Left ventricle myocardium inferior (tissue), 1 donor: Measurements from ENCODE around the gene TAS2R46. TPM values are rescaled to one million over a fixed set of nuclear protein-coding genes. Genes with fewer than 3 reads are reported as not detected.
"Not testable (repeated sequence)": the region's sequence is repeated elsewhere in the genome, so short reads cannot be mapped to it uniquely, and the experiment has no call there.

ENCODE experiments used
- DNase-seq: peaks from one replicate; pipeline ENCODE4 v3.0.0-alpha.2; 2020
- H3K27ac ChIP-seq: fragments of 200-600 bp; replicated peaks from 2 replicates; pipeline ENCODE4 v1.8.0; 2021
- H3K27me3 ChIP-seq: fragments of 200-600 bp; 2 replicates; pipeline ENCODE4 v1.8.0; 2021; ENCODE audit warnings: low read depth
- H3K36me3 ChIP-seq: fragments of 200-600 bp; 2 replicates; pipeline ENCODE4 v1.8.0; 2021
- H3K4me1 ChIP-seq: fragments of 200-600 bp; 2 replicates; pipeline ENCODE4 v1.8.0; 2021
- H3K4me3 ChIP-seq: fragments of 200-600 bp; 2 replicates; pipeline ENCODE4 v1.8.0; 2021; ENCODE audit warnings: mild to moderate bottlenecking, moderate library complexity
- H3K9me3 ChIP-seq: fragments of 200-600 bp; replicated peaks from 2 replicates; pipeline ENCODE4 v1.8.0; 2021
- CTCF ChIP-seq: fragments of 200-600 bp; IDR thresholded peaks from 2 replicates; pipeline ENCODE4 v1.8.0; 2021; ENCODE audit warnings: antibody characterized with exemption, mild to moderate bottlenecking, borderline replicate concordance
- intact Hi-C: fragments of 100-400 bp; cut with micrococcal nuclease; formaldehyde crosslinking; loops from one replicate; pipeline ENCODE4 v1.11.0; 2022
- long read RNA-seq: library from polyadenylated mRNA; unstranded; transcript quantifications from one replicate; pipeline ENCODE4 v2.0.0, GENCODE V29; 2021
- total RNA-seq: library from RNA; stranded (reverse); fragmentation: NEBNext Ultra II Directional; extraction: Animal tissue kit (Norgen Biotek cat#: 25700); gene quantifications from one replicate; pipeline ENCODE4 v1.2.1, GENCODE V29; 2021
- donor health status: DM: no; HTN: yes; CAD: no; lungs with severe emphysema.

TAS2R46 gene
- total RNA-seq, result 0.30 TPM
- long read RNA-seq, result 0 reads

GRCh38 chr12:11062194-11062593 is at the start of gene TAS2R46:
Gene TAS2R46 (minus strand): TSS chr12:11062294. CDS start chr12:11062294, 0 bp downstream.
- H3K36me3 ChIP-seq, intact Hi-C loops, DNase-seq, H3K4me3 ChIP-seq, H3K27ac ChIP-seq, H3K9me3 ChIP-seq, H3K4me1 ChIP-seq, H3K27me3 ChIP-seq: not testable (repeated sequence)

GRCh38 chr12:11111213-11111612 is 49.1 kb upstream of the TAS2R46 start:
- H3K4me1 ChIP-seq, intact Hi-C loops, H3K36me3 ChIP-seq, H3K4me3 ChIP-seq, H3K27ac ChIP-seq, H3K27me3 ChIP-seq, DNase-seq: not testable (repeated sequence)
- H3K9me3 ChIP-seq, result peaks cover 42% of the 10 kb centered on the region

- intact Hi-C loops, result no loop called here
- Histone ChIP-seq H3K27me3 (no peaks in the 10 kb centered on the region), H3K36me3 (peaks cover 6% of the 10 kb centered on the region), H3K4me3 (no peak overlapping the region), H3K4me1 (no peaks in the 10 kb centered on the region), H3K27ac (no peak overlapping the region), H3K9me3 (peaks cover 30% of the 10 kb centered on the region)
- TF ChIP-seq CTCF, result no peak
- DNase-seq, result no peak
Measured at GRCh38 chr12:11108862-11109261, 46.8 kb upstream of the TAS2R46 start.

- Histone ChIP-seq H3K36me3 (peaks cover 6% of the 10 kb centered on the region), H3K27ac (no peak overlapping the region), H3K27me3 (no peaks in the 10 kb centered on the region), H3K4me1 (no peaks in the 10 kb centered on the region), H3K4me3 (no peak overlapping the region), H3K9me3 (peaks cover 26% of the 10 kb centered on the region)
- intact Hi-C loops, result no loop called here
- TF ChIP-seq CTCF, result no peak
- DNase-seq, result no peak
Measured at GRCh38 chr12:11107719-11108118, 45.6 kb upstream of the TAS2R46 start.

GRCh38 chr12:11106288-11106687 is 44.2 kb upstream of the TAS2R46 start:
- Histone ChIP-seq H3K9me3 (peaks cover 14% of the 10 kb centered on the region), H3K4me3 (no peak overlapping the region), H3K27me3 (no peaks in the 10 kb centered on the region), H3K27ac (no peak overlapping the region), H3K36me3 (peaks cover 2% of the 10 kb centered on the region), H3K4me1 (no peaks in the 10 kb centered on the region)
- no peak for TF ChIP-seq CTCF
- intact Hi-C loops, result no loop called here
- DNase-seq, result no peak

GRCh38 chr12:11105546-11105945 is 43.5 kb upstream of the TAS2R46 start:
- H3K36me3 ChIP-seq, result peaks cover 4% of the 10 kb centered on the region
- H3K4me1 ChIP-seq, result no peaks in the 10 kb centered on the region
- H3K9me3 ChIP-seq, result peaks cover 7% of the 10 kb centered on the region
- H3K27me3 ChIP-seq, result no peaks in the 10 kb centered on the region
- H3K27ac ChIP-seq, result no peak overlapping the region
- intact Hi-C loops, result no loop called here
- TF ChIP-seq CTCF, result no peak
- H3K4me3 ChIP-seq, result no peak overlapping the region
- DNase-seq, result no peak

GRCh38 chr12:11094910-11095309 is 32.8 kb upstream of the TAS2R46 start:
- H3K27me3 ChIP-seq, H3K4me1 ChIP-seq, H3K36me3 ChIP-seq, H3K9me3 ChIP-seq, H3K4me3 ChIP-seq, H3K27ac ChIP-seq, intact Hi-C loops, DNase-seq: not testable (repeated sequence)
